ENCODE results near the gene SLC25A17.

Gene SLC25A17

DNA sequence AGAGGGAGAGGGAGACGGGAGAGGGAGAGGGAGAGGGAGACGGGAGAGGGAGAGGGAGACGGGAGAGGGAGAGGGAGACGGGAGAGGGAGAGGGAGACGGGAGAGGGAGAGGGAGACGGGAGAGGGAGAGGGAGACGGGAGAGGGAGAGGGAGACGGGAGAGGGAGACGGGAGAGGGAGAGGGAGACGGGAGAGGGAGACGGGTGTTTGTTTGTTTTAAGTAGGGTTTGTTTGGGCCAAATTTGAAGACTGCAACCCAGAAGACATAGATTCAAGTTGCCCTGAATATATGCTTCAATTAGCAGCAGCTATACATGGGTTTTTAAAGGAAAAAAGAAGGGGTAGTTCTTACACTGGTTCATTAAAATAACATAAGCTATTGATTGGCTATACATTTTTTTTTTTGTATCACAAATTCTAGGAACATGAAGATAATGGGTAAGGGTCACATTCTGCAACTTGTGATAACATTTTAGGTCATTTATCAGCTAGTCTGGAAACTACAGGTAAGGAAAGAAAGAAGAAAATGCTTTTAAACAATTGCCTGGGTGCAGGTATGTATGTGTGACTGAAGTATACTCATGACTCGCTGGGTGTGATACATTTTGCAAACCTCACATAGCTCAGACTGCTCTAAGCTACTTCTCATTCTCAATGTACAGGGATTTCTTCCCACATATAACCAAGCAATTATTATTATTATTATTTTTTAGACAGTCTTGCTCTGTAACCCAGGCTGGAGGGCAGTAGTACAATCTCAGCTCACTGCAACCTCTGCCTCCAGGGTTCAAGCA is 72.5 kb downstream of the SLC25A17 start:
- no peak overlapping the region for H3K4me3 ChIP-seq (ENCODE audit: low read length)
- no peak overlapping the region for H3K27ac ChIP-seq (ENCODE audit: low read depth, low read length)
- H3K9ac ChIP-seq (ENCODE audit: low read length), result no peak overlapping the region
- no peaks in the 10 kb centered on the region for H3K4me1 ChIP-seq (ENCODE audit: control insufficient read depth, insufficient read depth, low read length)
- H3K27me3 ChIP-seq (ENCODE audit: control insufficient read depth, insufficient read depth, low read length), result no peaks in the 10 kb centered on the region
- H3K36me3 ChIP-seq (ENCODE audit: control insufficient read depth, insufficient read depth, low read length), result no peaks in the 10 kb centered on the region

DNA sequence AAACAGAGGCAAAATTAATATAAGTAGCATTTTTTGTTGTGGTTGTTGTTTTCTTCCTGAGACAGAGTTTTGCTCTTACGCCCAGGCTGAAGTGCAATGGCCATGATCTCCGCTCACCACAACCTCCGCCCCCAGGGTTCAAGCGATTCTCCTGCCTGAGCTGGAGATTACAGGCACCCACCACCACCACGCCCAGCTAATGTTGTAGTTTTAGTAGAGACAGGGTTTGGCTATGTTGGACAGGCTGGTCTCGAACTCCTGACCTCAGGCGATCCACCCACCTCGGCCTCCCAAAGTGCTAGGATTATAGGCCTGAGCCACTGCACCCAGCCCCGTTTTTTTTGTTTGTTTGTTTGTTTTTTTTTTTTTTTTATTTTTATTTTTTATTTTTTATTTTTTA is 75.4 kb downstream of the SLC25A17 start:
- H3K27ac ChIP-seq (ENCODE audit: low read depth, low read length), result no peak overlapping the region
- H3K4me3 ChIP-seq (ENCODE audit: low read length), result no peak overlapping the region
- no peaks in the 10 kb centered on the region for H3K27me3 ChIP-seq (ENCODE audit: control insufficient read depth, insufficient read depth, low read length)
- H3K9ac ChIP-seq (ENCODE audit: low read length), result no peak overlapping the region
- no peaks in the 10 kb centered on the region for H3K4me1 ChIP-seq (ENCODE audit: control insufficient read depth, insufficient read depth, low read length)
- no peaks in the 10 kb centered on the region for H3K36me3 ChIP-seq (ENCODE audit: control insufficient read depth, insufficient read depth, low read length)

DNA sequence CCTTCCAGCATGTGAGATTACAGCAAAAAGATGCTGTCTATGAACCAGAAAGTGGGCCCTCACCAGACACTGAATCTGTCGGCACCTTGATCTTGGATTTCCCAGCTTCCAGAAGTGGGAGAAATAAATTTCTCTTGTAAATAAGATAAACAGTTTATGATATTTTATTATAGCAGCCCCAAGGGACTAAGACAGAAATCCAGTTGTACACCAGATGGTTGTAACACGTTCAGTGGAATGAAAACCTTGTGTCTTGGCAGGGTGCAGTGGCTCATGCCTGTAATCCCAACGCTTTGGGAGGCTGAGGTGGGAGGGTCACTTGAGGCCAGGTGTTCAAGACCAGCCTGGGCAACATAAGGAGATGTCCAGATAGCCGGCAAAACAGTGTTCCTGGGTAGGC is 78.0 kb downstream of the SLC25A17 start:
- no peaks in the 10 kb centered on the region for H3K36me3 ChIP-seq (ENCODE audit: control insufficient read depth, insufficient read depth, low read length)
- H3K9ac ChIP-seq (ENCODE audit: low read length), result no peak overlapping the region
- H3K4me1 ChIP-seq (ENCODE audit: control insufficient read depth, insufficient read depth, low read length), result no peaks in the 10 kb centered on the region

DNA sequence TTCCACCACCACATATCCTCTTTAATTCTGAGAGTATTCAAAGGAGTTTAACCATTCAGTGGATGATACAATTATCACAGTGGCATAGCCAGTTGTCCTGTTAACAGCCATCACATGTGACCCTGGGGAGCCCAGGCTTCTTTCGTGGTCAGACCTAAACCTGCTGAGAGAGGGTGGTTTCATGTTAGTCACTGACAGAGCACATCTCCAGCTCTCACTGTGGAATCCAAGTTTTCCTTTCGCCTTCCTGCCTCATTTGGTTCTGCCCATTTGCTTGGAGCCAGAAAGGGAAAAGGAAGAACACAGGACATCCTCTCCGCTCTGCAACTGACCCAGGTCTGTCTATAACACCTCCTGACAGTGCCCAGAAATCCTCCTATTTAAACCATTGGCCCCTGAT is 79.4 kb downstream of the SLC25A17 start:
- Histone ChIP-seq H3K4me3 (ENCODE audit: low read length) (no peak overlapping the region), H3K9ac (ENCODE audit: low read length) (no peak overlapping the region), H3K27me3 (ENCODE audit: control insufficient read depth, insufficient read depth, low read length) (no peaks in the 10 kb centered on the region), H3K4me1 (ENCODE audit: control insufficient read depth, insufficient read depth, low read length) (no peaks in the 10 kb centered on the region), H3K27ac (ENCODE audit: low read depth, low read length) (no peak overlapping the region), H3K36me3 (ENCODE audit: control insufficient read depth, insufficient read depth, low read length) (no peaks in the 10 kb centered on the region)

More for the DNA sequence above, 78.0 kb downstream of the SLC25A17 start:
- no peak overlapping the region for H3K27ac ChIP-seq (ENCODE audit: low read depth, low read length)
- H3K4me3 ChIP-seq (ENCODE audit: low read length), result no peak overlapping the region
- H3K27me3 ChIP-seq (ENCODE audit: control insufficient read depth, insufficient read depth, low read length), result no peaks in the 10 kb centered on the region

DNA sequence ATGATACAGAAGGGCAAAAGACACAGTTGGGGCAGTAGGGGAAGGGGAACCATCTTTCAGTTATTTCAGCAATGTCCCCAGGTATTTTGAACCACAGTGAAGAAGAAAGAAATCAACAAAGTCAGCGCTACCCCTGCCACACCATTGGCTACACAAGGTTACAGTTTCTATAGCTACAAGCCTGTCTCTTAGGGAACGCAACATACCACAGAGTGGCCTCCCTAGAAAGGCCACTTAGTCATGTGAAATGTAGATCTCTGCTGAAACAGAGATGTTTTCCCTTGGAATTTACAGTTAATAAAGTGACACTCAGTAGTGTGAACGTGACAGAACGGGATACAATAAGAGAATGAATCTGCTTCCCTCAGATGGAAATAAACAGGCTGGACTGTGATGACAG is 85.2 kb downstream of the SLC25A17 start:
- Histone ChIP-seq H3K4me1 (ENCODE audit: control insufficient read depth, insufficient read depth, low read length) (no peaks in the 10 kb centered on the region), H3K4me3 (ENCODE audit: low read length) (no peak overlapping the region), H3K27ac (ENCODE audit: low read depth, low read length) (no peak overlapping the region), H3K36me3 (ENCODE audit: control insufficient read depth, insufficient read depth, low read length) (no peaks in the 10 kb centered on the region), H3K27me3 (ENCODE audit: control insufficient read depth, insufficient read depth, low read length) (no peaks in the 10 kb centered on the region), H3K9ac (ENCODE audit: low read length) (no peak overlapping the region)

DNA sequence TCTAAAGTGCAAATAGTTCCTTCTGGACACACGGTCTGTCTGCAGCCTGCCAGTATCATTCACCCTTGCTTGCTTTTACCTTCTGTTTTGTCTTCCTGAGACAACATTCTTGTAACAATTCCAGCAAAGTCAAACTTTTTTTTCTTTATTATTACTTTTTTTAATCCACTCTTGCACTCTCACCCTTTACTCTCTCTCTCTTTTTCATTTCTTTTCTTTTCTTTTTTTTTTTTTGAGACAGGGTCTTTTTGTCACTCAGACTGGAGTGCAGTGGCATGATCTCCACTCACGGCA is 86.2 kb downstream of the SLC25A17 start:
- H3K36me3 ChIP-seq (ENCODE audit: control insufficient read depth, insufficient read depth, low read length), result no peaks in the 10 kb centered on the region
- no peaks in the 10 kb centered on the region for H3K27me3 ChIP-seq (ENCODE audit: control insufficient read depth, insufficient read depth, low read length)
- no peak overlapping the region for H3K27ac ChIP-seq (ENCODE audit: low read depth, low read length)
- H3K4me3 ChIP-seq (ENCODE audit: low read length), result no peak overlapping the region
- H3K4me1 ChIP-seq (ENCODE audit: control insufficient read depth, insufficient read depth, low read length), result no peaks in the 10 kb centered on the region
- H3K9ac ChIP-seq (ENCODE audit: low read length), result no peak overlapping the region

DNA sequence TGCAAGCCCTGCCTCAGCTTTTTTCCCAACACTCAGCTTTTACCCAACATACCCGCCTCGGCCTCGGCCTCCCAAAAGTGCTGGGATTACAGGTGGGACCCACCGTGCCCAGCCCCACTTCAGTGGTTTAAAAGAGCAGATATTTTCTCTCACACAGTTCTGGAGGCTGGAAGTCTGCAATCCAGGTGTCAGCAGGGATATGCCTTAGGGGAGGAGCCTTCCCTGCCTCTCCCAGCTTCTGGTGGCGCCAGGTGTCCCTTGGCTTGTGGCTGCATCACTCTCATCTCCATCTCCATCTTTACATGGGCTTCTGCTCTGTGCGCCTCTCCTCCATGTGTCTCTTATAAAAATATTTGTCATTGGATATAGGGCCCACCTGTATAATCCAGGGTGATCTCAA is 89.9 kb downstream of the SLC25A17 start:
- H3K27ac ChIP-seq (ENCODE audit: low read depth, low read length), result no peak overlapping the region
- no peak overlapping the region for H3K4me3 ChIP-seq (ENCODE audit: low read length)
- H3K9ac ChIP-seq (ENCODE audit: low read length), result no peak overlapping the region
- no peaks in the 10 kb centered on the region for H3K27me3 ChIP-seq (ENCODE audit: control insufficient read depth, insufficient read depth, low read length)
- H3K36me3 ChIP-seq (ENCODE audit: control insufficient read depth, insufficient read depth, low read length), result no peaks in the 10 kb centered on the region
- no peaks in the 10 kb centered on the region for H3K4me1 ChIP-seq (ENCODE audit: control insufficient read depth, insufficient read depth, low read length)

DNA sequence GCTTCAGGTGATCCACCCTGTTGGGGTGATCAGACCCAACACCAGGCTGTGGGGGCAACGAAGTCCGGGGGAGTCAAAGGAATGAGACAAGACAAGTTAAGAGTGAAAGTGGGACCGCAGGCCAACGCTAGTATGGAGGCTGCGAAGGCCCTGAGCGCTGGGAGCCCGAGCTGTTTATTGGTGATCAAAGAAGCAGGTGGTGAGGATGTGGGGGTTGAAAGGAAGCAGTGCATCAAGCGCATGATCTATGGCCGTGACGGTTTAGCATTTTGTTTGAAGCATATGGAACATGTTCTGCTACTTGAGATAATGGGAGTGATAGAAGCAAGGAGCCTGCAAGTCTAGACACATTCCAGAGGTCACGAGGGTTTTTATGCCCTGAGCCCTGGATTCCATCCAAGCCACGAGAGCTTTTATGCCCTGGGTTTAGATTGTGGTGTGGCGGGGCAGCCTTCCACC is 90.4 kb downstream of the SLC25A17 start:
- H3K36me3 ChIP-seq (ENCODE audit: control insufficient read depth, insufficient read depth, low read length), result no peaks in the 10 kb centered on the region
- H3K4me1 ChIP-seq (ENCODE audit: control insufficient read depth, insufficient read depth, low read length), result no peaks in the 10 kb centered on the region
- H3K27ac ChIP-seq (ENCODE audit: low read depth, low read length), result no peak overlapping the region
- no peaks in the 10 kb centered on the region for H3K27me3 ChIP-seq (ENCODE audit: control insufficient read depth, insufficient read depth, low read length)
- no peak overlapping the region for H3K4me3 ChIP-seq (ENCODE audit: low read length)
- no peak overlapping the region for H3K9ac ChIP-seq (ENCODE audit: low read length)

DNA sequence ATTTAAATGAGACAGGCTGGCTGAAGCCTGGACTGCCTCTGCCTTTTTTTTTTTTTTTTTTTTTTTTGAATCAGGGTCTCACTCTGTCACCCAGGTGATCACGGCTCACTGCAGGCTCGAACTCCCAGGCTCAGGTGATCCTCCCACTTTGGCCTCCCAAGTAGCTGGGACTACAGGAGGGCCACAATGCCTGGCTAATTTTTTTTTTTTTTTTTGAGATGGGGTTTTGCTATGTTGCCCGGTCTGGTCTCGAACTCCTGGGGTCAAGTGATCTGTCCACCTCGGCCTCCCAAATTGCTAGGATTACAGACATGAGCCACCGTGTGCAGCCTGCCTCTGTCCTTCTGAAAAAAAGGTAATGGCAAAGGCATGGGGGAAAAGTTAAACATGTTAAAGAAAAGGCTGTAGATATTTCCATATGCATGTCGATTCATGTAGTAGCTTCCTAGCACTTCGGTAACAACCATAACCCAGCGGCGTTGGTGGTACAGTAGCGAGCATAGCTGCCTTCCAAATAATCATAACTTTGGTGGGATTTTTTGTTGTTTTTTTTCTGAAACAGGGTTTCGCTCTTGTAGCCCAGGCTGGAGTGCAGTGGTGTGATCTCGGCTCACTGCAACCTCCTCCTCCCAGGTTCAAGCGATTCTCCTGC is 91.1 kb downstream of the SLC25A17 start:
- no peak overlapping the region for H3K9ac ChIP-seq (ENCODE audit: low read length)
- no peaks in the 10 kb centered on the region for H3K36me3 ChIP-seq (ENCODE audit: control insufficient read depth, insufficient read depth, low read length)
- H3K4me3 ChIP-seq (ENCODE audit: low read length), result no peak overlapping the region
- H3K27me3 ChIP-seq (ENCODE audit: control insufficient read depth, insufficient read depth, low read length), result no peaks in the 10 kb centered on the region
- H3K27ac ChIP-seq (ENCODE audit: low read depth, low read length), result no peak overlapping the region
- H3K4me1 ChIP-seq (ENCODE audit: control insufficient read depth, insufficient read depth, low read length), result no peaks in the 10 kb centered on the region

DNA sequence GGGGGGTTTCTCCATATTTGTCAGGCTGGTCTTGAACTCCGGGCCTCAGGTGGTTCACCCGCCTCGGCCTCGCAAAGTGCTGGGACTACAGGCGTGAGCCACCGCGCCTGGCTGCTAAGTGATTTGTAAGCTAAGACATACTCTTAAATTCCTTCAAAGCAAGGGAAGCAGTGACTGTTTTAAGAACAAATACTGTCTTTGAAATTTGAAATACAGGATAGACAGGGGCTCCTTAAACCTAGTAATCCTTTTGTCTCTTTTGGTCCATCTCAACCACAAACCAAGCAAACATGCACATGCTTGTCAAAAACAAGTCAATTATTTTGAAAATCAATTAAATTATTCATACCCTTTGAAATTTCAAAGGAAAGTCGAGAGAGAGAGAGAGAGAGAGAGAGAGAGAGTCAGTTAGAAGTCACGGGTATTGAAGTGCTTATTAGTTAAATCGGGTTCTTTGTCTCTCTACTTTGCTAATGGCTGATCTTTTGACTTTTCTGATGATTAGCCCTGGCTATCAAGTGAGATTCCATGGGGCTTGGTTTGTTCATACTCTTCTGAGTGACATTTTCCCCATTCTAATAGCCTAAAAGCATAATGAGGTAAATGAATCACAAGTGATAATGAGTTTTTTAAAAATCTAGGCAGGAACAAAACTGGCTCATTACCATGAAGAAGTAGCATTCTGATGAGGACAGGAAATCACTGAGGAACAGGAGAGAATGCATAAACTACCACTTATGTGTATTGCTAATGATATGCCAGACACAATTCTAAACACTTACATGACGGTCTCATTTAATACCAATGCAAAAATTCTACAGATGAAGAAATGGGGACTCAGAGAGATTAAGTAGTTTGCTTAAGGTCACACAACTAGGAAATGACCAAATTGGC is 91.8 kb downstream of the SLC25A17 start:
- no peak overlapping the region for H3K4me3 ChIP-seq (ENCODE audit: low read length)

DNA sequence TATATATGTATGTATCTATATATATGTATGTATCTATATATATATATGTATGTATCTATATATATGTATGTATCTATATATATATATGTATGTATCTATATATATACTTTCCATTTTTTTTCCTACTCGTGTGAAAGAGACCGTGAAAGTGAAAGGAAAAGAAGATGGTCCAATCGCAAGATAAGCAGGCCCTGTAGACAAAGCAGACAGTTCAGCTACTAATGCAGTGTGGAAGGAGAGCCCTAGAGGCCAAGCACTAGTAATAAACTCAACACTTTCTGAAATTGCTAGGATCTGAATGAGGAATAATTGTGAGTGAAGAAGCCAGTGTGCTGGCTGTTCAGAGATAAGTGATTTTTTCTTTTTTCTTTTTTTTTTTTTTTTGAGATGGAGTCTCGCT is 92.6 kb downstream of the SLC25A17 start:
- H3K4me1 ChIP-seq (ENCODE audit: control insufficient read depth, insufficient read depth, low read length), result no peaks in the 10 kb centered on the region
- no peak overlapping the region for H3K27ac ChIP-seq (ENCODE audit: low read depth, low read length)
- no peaks in the 10 kb centered on the region for H3K36me3 ChIP-seq (ENCODE audit: control insufficient read depth, insufficient read depth, low read length)
- H3K27me3 ChIP-seq (ENCODE audit: control insufficient read depth, insufficient read depth, low read length), result no peaks in the 10 kb centered on the region
- H3K4me3 ChIP-seq (ENCODE audit: low read length), result no peak overlapping the region
- H3K9ac ChIP-seq (ENCODE audit: low read length), result no peak overlapping the region

More for the DNA sequence above, 91.8 kb downstream of the SLC25A17 start:
- H3K9ac ChIP-seq (ENCODE audit: low read length), result no peak overlapping the region
- H3K27me3 ChIP-seq (ENCODE audit: control insufficient read depth, insufficient read depth, low read length), result no peaks in the 10 kb centered on the region
- no peak overlapping the region for H3K27ac ChIP-seq (ENCODE audit: low read depth, low read length)
- H3K4me1 ChIP-seq (ENCODE audit: control insufficient read depth, insufficient read depth, low read length), result no peaks in the 10 kb centered on the region
- no peaks in the 10 kb centered on the region for H3K36me3 ChIP-seq (ENCODE audit: control insufficient read depth, insufficient read depth, low read length)

DNA sequence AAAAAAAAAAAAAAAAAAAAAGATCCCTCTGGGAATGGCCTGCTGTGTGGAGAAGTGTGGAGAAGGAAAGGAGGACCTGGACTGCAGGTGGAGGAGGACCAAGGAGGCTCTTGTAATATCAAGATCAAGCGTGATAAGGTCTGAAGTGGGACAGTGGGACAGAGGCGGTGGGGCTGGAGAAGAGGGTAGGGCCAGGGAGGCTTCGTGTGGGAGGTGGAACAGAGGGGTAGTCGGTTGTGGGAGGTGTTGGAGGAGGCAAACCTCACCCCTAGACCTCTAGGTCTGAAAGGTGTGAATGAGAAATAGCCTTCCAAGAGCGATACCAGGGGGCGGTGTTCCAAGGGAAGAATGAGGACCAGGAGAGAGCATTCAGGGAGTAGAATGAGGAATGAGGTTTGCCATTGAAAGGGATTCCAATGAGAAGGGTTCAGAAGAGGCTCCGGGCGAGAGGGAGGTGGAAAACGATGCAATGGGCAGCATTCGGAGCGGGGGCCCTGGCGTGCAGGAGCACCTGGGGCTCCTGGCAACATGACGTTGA is 95.7 kb downstream of the SLC25A17 start:
- Histone ChIP-seq H3K27me3 (ENCODE audit: control insufficient read depth, insufficient read depth, low read length) (no peaks in the 10 kb centered on the region), H3K9ac (ENCODE audit: low read length) (no peak overlapping the region), H3K27ac (ENCODE audit: low read depth, low read length) (no peak overlapping the region), H3K4me3 (ENCODE audit: low read length) (no peak overlapping the region), H3K36me3 (ENCODE audit: control insufficient read depth, insufficient read depth, low read length) (no peaks in the 10 kb centered on the region), H3K4me1 (ENCODE audit: control insufficient read depth, insufficient read depth, low read length) (no peaks in the 10 kb centered on the region)

Measured in rectal smooth muscle tissue (tissue), 1 donor.